Epidermal melanocyte (primary cell): Measurements from ENCODE around the gene IPO4.

Experiments used
- DNase-seq: peaks from one replicate; pipeline ENCODE4 v3.0.0; 2011; ENCODE audit warnings: low spot score; ENCODE audit not compliant: insufficient read length

IPO4 gene

GRCh38 chr14:24132976-24133375 lies 55.6 kb downstream of the IPO4 start:
- no peak for DNase-seq

- no peak for DNase-seq
These were observed 56.4 kb downstream of the IPO4 start for GRCh38 chr14:24132061-24132685.

- no peak for DNase-seq
These were observed 57.1 kb downstream of the IPO4 start for GRCh38 chr14:24131549-24131966.

DNA sequence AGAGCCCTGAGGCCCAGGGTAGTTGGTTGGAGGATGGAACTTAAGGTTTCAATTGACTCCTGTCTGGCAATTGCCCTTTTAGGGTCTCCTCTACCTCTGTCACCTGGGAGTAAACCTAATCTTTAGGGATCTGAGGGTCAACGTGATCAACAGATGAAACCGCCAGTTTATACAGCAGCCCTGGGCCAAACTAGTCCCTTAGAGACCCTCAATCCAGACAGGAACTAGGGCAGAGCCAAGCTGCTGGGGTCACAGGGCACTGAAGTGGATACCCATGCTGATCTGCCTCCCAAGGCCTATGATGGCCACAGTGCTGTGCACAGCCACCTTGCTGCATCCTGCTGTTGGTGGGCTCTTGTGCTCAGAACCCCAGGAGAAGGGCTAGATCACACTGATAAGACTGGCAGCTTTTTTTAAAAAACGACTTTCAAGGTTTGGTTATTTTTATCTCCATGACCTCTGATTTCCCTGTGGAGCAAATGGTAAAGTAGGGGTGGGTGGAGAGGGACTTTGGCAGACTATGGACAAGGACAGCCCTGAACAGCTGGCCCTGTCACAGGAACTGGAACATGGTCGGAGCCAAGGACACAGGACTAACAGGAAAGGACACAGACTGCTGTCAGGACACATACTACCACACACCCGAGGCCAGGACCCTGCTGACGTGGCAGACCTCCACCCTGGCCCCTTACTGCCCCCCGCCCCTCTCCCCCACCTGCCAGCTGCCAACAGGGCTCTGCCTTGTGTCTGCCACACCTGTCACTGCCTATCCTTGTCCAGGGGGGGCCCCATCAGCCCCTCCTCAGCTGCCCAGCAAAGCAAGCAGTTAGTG lies 57.7 kb downstream of the IPO4 start:
- DNase-seq, result no peak

GRCh38 chr14:24130380-24130716 lies 58.3 kb downstream of the IPO4 start, which contains the start of gene FITM1:
Gene FITM1 (plus strand): TSS chr14:24130659. CDS start chr14:24131564, 905 bp downstream.
- DNase-seq, result no peak
